ENCODE data around the gene ZBTB24.

DNA sequence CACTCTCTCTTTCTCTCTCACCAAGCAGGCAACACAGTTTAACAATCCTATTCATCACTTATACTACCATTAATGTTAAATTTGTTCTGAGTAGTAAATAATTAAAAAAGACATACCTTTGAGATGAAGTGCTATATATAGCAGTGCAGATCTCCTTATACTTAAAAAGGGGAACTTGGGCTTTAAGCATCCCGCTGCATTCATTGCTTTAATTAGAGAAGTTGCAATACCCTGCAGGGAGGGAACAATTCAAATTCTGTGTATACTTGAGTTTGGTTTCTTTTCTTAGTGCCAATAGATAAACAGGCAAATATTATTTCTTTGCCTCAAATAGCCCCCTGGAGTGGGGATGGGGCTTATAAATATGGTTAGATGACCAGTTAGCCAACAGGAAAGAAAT, 10.8 kb upstream of the ZBTB24 start:
- no peak for TF ChIP-seq POLR2A (IDR thresholded peaks at IDR 0.05; ENCODE audit: low read length)
- no peak for TF ChIP-seq RAD21 (conservative IDR thresholded peaks at IDR 0.05 in 1 of 2, IDR thresholded peaks at IDR 0.05 in 1 of 2)
- TF ChIP-seq MYC (IDR thresholded peaks at IDR 0.05; ENCODE audit: borderline replicate concordance, low read length): no peak
- no peak for TF ChIP-seq RCOR1 (IDR thresholded peaks at IDR 0.05; ENCODE audit: low read depth, low read length)
- TF ChIP-seq, protein P1, sequence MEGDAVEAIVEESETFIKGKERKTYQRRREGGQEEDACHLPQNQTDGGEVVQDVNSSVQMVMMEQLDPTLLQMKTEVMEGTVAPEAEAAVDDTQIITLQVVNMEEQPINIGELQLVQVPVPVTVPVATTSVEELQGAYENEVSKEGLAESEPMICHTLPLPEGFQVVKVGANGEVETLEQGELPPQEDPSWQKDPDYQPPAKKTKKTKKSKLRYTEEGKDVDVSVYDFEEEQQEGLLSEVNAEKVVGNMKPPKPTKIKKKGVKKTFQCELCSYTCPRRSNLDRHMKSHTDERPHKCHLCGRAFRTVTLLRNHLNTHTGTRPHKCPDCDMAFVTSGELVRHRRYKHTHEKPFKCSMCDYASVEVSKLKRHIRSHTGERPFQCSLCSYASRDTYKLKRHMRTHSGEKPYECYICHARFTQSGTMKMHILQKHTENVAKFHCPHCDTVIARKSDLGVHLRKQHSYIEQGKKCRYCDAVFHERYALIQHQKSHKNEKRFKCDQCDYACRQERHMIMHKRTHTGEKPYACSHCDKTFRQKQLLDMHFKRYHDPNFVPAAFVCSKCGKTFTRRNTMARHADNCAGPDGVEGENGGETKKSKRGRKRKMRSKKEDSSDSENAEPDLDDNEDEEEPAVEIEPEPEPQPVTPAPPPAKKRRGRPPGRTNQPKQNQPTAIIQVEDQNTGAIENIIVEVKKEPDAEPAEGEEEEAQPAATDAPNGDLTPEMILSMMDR (IDR thresholded peaks at IDR 0.05): no peak
- TF ChIP-seq RARB (CRISPR knock-in tag; IDR thresholded peaks at IDR 0.05): no peak
- no peak for TF ChIP-seq CEBPB (IDR thresholded peaks at IDR 0.05)
- no peak for TF ChIP-seq PBX3 (IDR thresholded peaks at IDR 0.05)
- no peak for TF ChIP-seq MAFK (IDR thresholded peaks at IDR 0.05; ENCODE audit: partially characterized antibody)
- TF ChIP-seq SMC3 (IDR thresholded peaks at IDR 0.05): no peak

All from A549 (cell line).